WTC11 (cell line): ENCODE data around the gene MYL7.

Source experiments
- CREB1 ChIP-seq: sonication (generic); formaldehyde crosslinking; IDR thresholded peaks from 2 replicates; pipeline ENCODE4 v1.8.0; 2023; ENCODE audit warnings: mild to moderate bottlenecking, missing genetic modification reagents
- MYBL2 ChIP-seq: sonication (generic); formaldehyde crosslinking; IDR thresholded peaks from 2 replicates; pipeline ENCODE4 v1.8.1; 2023; ENCODE audit warnings: mild to moderate bottlenecking, moderate library complexity, missing genetic modification reagents
- TF ChIP-seq, protein P1 (sequence below): fragments of 200-600 bp; IDR thresholded peaks from 2 replicates; pipeline ENCODE4 v1.8.0; 2022; ENCODE audit warnings: antibody characterized with exemption
- TF ChIP-seq, protein P2 (sequence below): sonication (generic); formaldehyde crosslinking; IDR thresholded peaks from 2 replicates; pipeline ENCODE4 v1.8.0; 2023; ENCODE audit warnings: missing genetic modification reagents
- TF ChIP-seq, protein P3 (sequence below): sonication (generic); formaldehyde crosslinking; IDR thresholded peaks from 2 replicates; pipeline ENCODE4 v1.8.0; 2022; ENCODE audit warnings: mild to moderate bottlenecking, missing genetic modification reagents

DNA sequence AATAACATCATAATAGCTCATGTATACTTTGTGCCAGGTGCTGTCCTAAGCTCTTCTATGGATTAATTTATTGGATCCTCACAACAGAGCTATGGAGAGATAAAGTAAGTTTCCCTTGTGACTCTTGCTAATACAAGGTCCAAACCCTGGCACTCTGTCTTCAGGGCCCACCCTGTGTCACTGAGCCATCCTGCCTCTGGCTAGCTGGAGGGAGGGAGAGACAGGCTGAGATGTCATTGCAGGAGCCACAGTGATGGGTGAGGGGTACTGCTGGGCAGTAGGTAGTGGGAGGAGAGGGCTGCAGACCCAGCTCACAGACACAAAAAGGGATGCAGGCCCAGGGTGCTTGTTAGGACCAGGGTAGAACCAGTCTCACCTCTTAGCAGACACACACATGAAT, 31.2 kb upstream of the MYL7 start:
- TF ChIP-seq MYBL2 (CRISPR knock-in tag) (no peak), CREB1 (CRISPR knock-in tag) (no peak)
- TF ChIP-seq, protein P1, sequence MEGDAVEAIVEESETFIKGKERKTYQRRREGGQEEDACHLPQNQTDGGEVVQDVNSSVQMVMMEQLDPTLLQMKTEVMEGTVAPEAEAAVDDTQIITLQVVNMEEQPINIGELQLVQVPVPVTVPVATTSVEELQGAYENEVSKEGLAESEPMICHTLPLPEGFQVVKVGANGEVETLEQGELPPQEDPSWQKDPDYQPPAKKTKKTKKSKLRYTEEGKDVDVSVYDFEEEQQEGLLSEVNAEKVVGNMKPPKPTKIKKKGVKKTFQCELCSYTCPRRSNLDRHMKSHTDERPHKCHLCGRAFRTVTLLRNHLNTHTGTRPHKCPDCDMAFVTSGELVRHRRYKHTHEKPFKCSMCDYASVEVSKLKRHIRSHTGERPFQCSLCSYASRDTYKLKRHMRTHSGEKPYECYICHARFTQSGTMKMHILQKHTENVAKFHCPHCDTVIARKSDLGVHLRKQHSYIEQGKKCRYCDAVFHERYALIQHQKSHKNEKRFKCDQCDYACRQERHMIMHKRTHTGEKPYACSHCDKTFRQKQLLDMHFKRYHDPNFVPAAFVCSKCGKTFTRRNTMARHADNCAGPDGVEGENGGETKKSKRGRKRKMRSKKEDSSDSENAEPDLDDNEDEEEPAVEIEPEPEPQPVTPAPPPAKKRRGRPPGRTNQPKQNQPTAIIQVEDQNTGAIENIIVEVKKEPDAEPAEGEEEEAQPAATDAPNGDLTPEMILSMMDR, result no peak
- TF ChIP-seq, protein P2, sequence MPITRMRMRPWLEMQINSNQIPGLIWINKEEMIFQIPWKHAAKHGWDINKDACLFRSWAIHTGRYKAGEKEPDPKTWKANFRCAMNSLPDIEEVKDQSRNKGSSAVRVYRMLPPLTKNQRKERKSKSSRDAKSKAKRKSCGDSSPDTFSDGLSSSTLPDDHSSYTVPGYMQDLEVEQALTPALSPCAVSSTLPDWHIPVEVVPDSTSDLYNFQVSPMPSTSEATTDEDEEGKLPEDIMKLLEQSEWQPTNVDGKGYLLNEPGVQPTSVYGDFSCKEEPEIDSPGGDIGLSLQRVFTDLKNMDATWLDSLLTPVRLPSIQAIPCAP (CRISPR knock-in tag), result no peak
- TF ChIP-seq, protein P3, sequence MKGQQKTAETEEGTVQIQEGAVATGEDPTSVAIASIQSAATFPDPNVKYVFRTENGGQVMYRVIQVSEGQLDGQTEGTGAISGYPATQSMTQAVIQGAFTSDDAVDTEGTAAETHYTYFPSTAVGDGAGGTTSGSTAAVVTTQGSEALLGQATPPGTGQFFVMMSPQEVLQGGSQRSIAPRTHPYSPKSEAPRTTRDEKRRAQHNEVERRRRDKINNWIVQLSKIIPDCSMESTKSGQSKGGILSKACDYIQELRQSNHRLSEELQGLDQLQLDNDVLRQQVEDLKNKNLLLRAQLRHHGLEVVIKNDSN, result no peak
